Esophagus muscularis mucosa (tissue), 4 donors: ENCODE measurements around the gene AFF4.

Source experiments
- EP300 ChIP-seq: sonication (generic); formaldehyde crosslinking; IDR thresholded peaks from one replicate; pipeline ENCODE4 v1.6.1; 2017; ENCODE audit warnings: antibody characterized with exemption
- POLR2A ChIP-seq: fragments of 450-650 bp; IDR thresholded peaks from one replicate; pipeline ENCODE4 v1.6.1; 2017; ENCODE audit warnings: antibody characterized with exemption, moderate library complexity, mild to moderate bottlenecking, low read depth
- POLR2AphosphoS5 ChIP-seq, 2 donors: sonication (generic); formaldehyde crosslinking; IDR thresholded peaks; one replicate each; pipeline ENCODE4 v1.6.1; 2017; ENCODE audit warnings: antibody characterized with exemption in 2 of 2
- TF ChIP-seq, protein P1 (sequence below), 3 experiments: fragments of 200-600 bp in 2 of 3; fragments of 450-650 bp in 1 of 3; sonication (generic) in 2 of 3; IDR thresholded peaks; one replicate each; pipeline ENCODE4 v1.5.1; 2017 to 2019; ENCODE audit warnings: antibody characterized with exemption in 3 of 3, mild to moderate bottlenecking in 2 of 3, moderate library complexity in 1 of 3

DNA sequence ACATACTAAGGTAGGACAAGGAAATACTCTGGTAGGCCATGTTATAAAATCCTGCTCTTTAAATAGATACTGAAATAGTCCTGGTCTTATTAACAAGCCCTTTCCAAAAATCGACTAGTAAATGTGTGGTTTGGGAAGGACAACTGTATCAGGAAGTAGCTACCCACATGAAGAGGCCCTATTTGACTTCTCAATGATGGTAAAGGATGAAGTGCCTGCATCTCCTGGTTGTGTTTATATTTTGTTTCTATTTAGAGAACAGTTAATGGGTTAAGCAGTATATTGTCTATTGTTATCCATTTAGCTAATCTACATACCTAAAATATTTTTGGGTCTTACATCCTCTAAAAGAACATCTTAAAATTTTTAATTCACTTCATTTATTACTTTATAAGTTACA is 109.6 kb downstream of the AFF4 start:
- TF ChIP-seq, protein P1, sequence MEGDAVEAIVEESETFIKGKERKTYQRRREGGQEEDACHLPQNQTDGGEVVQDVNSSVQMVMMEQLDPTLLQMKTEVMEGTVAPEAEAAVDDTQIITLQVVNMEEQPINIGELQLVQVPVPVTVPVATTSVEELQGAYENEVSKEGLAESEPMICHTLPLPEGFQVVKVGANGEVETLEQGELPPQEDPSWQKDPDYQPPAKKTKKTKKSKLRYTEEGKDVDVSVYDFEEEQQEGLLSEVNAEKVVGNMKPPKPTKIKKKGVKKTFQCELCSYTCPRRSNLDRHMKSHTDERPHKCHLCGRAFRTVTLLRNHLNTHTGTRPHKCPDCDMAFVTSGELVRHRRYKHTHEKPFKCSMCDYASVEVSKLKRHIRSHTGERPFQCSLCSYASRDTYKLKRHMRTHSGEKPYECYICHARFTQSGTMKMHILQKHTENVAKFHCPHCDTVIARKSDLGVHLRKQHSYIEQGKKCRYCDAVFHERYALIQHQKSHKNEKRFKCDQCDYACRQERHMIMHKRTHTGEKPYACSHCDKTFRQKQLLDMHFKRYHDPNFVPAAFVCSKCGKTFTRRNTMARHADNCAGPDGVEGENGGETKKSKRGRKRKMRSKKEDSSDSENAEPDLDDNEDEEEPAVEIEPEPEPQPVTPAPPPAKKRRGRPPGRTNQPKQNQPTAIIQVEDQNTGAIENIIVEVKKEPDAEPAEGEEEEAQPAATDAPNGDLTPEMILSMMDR (IDR thresholded peaks at IDR 0.05), result no peak
- TF ChIP-seq POLR2A, result no peak
- TF ChIP-seq EP300, result no peak
- TF ChIP-seq POLR2AphosphoS5 (IDR thresholded peaks at IDR 0.05), result no peak
